Measurements from ENCODE around the gene SUPT4H1.

The SUPT4H1 gene

DNA sequence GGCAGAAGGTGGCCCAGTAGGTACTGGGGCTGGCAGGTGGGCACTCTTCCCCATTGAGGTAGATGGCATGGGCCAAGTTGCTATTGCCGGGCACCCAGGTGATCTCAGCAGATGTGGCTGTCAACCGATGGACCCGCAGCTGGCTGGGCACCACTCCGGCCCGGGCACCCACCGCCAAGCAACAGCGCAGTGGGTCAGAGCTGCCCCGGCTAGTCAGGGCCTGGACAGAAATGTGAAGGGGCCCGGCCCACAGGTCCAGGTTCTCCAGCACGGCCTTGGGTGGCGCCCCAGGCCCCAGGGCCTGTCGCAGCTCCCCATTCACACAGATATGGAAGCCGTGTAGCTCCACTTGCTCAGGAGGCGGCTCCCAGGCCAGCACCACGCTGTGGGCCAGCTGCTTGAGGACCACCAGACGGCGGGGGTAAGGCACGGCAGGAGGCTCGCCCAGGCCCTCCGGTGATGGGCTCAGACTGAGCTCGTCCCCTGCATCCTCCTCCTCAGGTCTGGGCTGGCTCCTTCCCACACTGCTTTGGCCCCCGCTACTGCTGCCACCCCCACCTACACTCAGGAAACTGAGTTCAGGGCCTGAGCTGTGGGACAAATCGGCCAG is 39.9 kb downstream of the SUPT4H1 start:
- Histone ChIP-seq H3K27ac (ENCODE audit: low read length) (no peak overlapping the region), H3K9me3 (ENCODE audit: control insufficient read depth in 1 of 2, low read length in 2 of 2) (no peaks in the 10 kb centered on the region), H3K4me1 (ENCODE audit: control insufficient read depth in 1 of 2, insufficient read depth in 2 of 2, low read length in 2 of 2) (no peaks in the 10 kb centered on the region), H3K36me3 (ENCODE audit: control insufficient read depth in 1 of 2, insufficient read depth in 2 of 2, low read length in 2 of 2) (peaks cover 0 to 13% of the 10 kb centered on the region in 2 donors), H3K4me3 (ENCODE audit: low read depth in 1 of 2, low read length in 2 of 2) (no peak overlapping the region), H3K27me3 (ENCODE audit: low read depth, low read length) (no peaks in the 10 kb centered on the region)

DNA sequence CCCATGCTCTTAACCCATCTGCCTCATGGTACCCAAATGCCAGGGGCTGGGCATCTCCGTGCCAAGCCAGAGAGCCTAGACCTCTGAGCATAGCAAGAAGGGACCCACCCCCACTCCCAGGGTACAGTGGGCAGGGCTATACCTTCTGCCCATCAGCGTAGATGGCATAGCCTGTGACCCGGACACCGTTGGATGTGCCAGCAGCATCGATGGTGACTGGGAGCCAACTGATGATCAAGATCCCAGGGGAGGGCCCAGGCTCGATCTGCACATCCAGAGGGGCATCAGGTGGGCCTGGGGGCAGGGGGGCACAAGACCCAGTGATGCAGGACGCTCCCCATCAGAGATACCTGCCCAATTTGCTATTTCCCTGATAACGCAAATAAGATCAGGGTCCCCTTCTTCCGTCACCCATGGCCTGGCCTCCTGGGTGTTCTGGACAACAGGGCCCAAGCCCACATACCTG is 40.5 kb downstream of the SUPT4H1 start:
- H3K36me3 ChIP-seq (ENCODE audit: control insufficient read depth in 1 of 2, insufficient read depth in 2 of 2, low read length in 2 of 2) = peaks cover 0 to 10% of the 10 kb centered on the region in 2 donors
- H3K27me3 ChIP-seq (ENCODE audit: low read depth, low read length) = no peaks in the 10 kb centered on the region
- H3K4me3 ChIP-seq (ENCODE audit: low read depth in 1 of 2, low read length in 2 of 2) = no peak overlapping the region

DNA sequence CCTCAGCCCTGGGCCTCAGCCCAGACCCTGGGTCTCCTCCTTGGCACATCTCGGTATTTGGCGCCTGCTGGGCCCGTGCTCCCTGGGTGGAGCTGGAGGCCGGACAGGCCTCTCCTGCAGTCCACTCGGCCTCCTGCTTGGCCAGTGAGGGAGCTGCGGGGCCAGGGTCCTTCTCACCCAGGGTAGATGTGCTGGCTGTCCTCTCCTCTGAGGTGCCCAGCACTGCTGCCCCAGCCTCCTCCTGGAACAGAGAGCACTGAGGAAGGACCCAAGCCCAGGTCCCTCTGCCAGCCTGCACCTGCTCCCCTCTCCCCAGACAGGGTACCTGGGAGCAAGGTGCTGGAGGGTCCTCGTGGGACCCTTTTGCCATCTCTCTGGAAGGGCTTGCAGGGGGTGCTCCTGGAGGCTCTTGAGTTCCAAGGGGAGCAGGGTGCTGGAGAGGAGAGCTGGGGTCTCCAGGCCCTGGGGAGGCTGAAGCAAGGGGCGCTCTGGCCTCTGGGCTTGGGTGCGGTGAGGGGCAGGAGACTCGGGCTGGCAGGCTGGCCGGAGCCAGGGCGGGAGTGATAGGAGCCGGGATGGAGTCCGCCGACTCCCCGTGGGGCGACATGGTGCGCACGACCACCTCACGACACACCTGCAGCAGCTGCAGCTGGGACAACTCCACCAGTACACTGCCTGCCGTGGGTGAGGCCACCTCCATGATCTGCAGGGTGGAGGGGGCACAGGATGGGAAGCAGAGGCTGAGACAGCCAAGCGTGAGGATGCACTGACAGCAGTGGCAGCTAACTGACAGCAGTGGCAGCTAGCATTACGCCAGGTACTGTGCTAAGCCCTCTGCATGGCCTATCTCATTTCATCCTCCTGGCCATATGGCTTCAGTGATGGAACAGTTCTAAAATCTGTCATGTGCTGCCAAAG is 41.2 kb downstream of the SUPT4H1 start:
- H3K36me3 ChIP-seq (ENCODE audit: control insufficient read depth in 1 of 2, insufficient read depth in 2 of 2, low read length in 2 of 2) = peaks cover 0 to 3% of the 10 kb centered on the region in 2 donors
- no peak overlapping the region for H3K27ac ChIP-seq (ENCODE audit: low read length)
- no peaks in the 10 kb centered on the region for H3K27me3 ChIP-seq (ENCODE audit: low read depth, low read length)
- no peak overlapping the region for H3K4me3 ChIP-seq (ENCODE audit: low read depth in 1 of 2, low read length in 2 of 2)
- H3K4me1 ChIP-seq (ENCODE audit: control insufficient read depth in 1 of 2, insufficient read depth in 2 of 2, low read length in 2 of 2) = no peaks in the 10 kb centered on the region
- no peaks in the 10 kb centered on the region for H3K9me3 ChIP-seq (ENCODE audit: control insufficient read depth in 1 of 2, low read length in 2 of 2)

More for the DNA sequence above, 40.5 kb downstream of the SUPT4H1 start:
- Histone ChIP-seq H3K27ac (ENCODE audit: low read length) (no peak overlapping the region), H3K4me1 (ENCODE audit: control insufficient read depth in 1 of 2, insufficient read depth in 2 of 2, low read length in 2 of 2) (no peaks in the 10 kb centered on the region), H3K9me3 (ENCODE audit: control insufficient read depth in 1 of 2, low read length in 2 of 2) (no peaks in the 10 kb centered on the region)

DNA sequence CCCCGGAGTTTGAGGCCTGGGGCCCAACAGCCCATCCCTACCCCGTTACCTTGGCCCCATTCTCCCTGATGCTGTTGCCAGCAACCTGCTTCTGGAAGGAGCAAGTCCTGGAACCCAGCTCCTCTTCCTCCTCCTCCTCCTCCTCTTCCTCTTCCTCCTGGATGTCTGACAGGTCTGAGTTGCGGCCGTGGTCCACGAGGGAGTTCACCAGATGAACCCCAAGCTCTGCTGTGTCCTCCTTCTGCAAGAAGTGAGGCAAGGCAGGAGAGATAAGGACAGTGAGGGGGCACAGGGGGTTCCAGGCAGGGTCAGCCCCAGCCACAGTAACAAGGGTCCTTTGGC is 42.1 kb downstream of the SUPT4H1 start:
- Histone ChIP-seq H3K27ac (ENCODE audit: low read length) (no peak overlapping the region), H3K27me3 (ENCODE audit: low read depth, low read length) (no peaks in the 10 kb centered on the region), H3K4me3 (ENCODE audit: low read depth in 1 of 2, low read length in 2 of 2) (no peak overlapping the region), H3K36me3 (ENCODE audit: control insufficient read depth in 1 of 2, insufficient read depth in 2 of 2, low read length in 2 of 2) (peaks cover 0 to 3% of the 10 kb centered on the region in 2 donors), H3K9me3 (ENCODE audit: control insufficient read depth in 1 of 2, low read length in 2 of 2) (no peaks in the 10 kb centered on the region), H3K4me1 (ENCODE audit: control insufficient read depth in 1 of 2, insufficient read depth in 2 of 2, low read length in 2 of 2) (no peaks in the 10 kb centered on the region)

DNA sequence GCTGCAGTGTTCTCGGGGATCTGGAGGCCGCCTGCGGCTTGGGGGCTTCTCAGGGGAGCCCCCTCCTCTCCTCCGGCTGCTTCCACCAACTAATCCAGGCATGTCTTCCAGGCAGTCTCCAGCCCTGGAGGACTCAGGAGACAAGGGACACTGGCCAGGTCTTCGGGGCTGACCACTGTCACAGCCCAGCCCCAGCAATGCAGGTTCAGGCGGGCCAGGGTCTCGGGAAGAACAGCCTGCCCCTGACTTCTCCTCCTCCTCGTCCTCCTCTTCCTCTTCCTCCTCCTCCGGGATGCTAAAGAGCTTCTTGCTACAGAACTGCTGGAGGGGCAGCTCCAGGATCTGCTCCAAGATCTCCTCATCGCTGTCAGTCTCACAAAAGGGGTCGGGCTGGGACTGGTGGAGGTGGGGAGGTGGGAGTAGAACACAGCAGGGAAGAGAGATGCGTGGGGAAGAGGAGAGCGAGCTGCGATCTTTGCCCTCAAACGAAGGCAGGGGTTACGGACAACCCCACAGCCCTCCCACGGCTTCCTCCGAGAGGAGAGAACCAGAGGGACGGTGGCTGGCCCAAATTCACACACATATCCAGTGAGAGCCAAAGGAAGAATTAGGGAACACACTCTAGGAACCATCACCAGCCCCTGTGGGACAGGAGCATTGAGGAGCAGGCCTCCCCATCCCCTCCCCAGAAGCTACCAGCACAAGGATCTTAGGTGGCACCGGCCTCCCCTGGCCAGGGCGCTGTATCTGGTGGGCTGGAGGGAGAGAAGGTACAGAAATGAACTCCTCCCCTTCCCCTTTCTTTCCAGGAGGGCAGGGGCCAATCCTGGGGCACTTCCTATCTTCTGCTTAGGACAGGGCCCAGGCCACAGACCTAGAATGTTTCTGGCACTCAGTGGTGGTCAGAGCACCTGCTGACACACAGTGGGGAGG is 42.8 kb downstream of the SUPT4H1 start:
- no peak overlapping the region for H3K4me3 ChIP-seq (ENCODE audit: low read depth in 1 of 2, low read length in 2 of 2)
- H3K27ac ChIP-seq (ENCODE audit: low read length) = no peak overlapping the region
- no peaks in the 10 kb centered on the region for H3K27me3 ChIP-seq (ENCODE audit: low read depth, low read length)
- no peaks in the 10 kb centered on the region for H3K9me3 ChIP-seq (ENCODE audit: control insufficient read depth in 1 of 2, low read length in 2 of 2)
- H3K36me3 ChIP-seq (ENCODE audit: control insufficient read depth in 1 of 2, insufficient read depth in 2 of 2, low read length in 2 of 2) = peaks cover 0 to 3% of the 10 kb centered on the region in 2 donors
- H3K4me1 ChIP-seq (ENCODE audit: control insufficient read depth in 1 of 2, insufficient read depth in 2 of 2, low read length in 2 of 2) = no peaks in the 10 kb centered on the region

DNA sequence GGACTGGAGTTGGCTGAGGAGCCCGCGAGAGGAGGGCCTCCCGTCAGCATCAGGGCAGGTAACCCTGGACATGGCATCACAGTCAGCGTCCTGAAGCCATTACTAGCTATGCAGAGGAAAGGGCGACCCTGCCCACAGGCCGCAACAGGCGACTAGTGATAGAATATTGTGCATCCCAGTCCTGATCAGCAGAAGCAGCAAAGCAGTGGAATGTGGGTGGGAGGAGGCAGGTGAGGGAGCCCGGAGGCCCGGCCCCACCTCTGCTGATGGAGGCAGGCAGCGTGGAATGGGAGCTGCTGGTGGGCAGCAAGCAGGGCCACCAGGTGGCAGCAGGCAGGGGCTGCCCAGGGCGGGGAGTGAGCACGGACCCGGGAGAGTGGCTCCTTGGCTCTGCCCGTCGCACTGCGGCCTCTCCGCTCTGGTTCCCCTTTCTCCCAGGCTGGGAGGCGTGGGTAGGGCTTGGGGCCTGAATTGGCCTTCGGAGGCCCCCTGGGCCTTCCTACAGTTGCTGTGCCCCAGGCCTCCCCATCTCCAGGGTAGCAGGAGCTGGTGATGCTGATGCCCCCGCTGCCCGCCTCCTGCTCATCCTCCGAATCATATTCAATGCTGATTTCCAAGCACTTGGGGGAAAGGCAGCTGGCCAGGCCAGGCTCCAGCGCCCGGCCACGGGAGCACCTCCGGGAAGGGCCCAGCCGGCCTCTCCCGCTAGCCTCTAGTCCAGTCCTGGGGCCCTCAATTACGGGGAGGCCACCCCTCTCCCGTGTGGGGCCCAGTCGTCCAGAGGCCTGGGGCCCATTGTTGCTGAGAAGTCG is 43.6 kb downstream of the SUPT4H1 start:
- Histone ChIP-seq H3K4me3 (ENCODE audit: low read depth in 1 of 2, low read length in 2 of 2) (no peak overlapping the region), H3K36me3 (ENCODE audit: control insufficient read depth in 1 of 2, insufficient read depth in 2 of 2, low read length in 2 of 2) (peaks cover 0 to 3% of the 10 kb centered on the region in 2 donors), H3K4me1 (ENCODE audit: control insufficient read depth in 1 of 2, insufficient read depth in 2 of 2, low read length in 2 of 2) (no peaks in the 10 kb centered on the region), H3K27me3 (ENCODE audit: low read depth, low read length) (no peaks in the 10 kb centered on the region), H3K9me3 (ENCODE audit: control insufficient read depth in 1 of 2, low read length in 2 of 2) (no peaks in the 10 kb centered on the region), H3K27ac (ENCODE audit: low read length) (no peak overlapping the region)

DNA sequence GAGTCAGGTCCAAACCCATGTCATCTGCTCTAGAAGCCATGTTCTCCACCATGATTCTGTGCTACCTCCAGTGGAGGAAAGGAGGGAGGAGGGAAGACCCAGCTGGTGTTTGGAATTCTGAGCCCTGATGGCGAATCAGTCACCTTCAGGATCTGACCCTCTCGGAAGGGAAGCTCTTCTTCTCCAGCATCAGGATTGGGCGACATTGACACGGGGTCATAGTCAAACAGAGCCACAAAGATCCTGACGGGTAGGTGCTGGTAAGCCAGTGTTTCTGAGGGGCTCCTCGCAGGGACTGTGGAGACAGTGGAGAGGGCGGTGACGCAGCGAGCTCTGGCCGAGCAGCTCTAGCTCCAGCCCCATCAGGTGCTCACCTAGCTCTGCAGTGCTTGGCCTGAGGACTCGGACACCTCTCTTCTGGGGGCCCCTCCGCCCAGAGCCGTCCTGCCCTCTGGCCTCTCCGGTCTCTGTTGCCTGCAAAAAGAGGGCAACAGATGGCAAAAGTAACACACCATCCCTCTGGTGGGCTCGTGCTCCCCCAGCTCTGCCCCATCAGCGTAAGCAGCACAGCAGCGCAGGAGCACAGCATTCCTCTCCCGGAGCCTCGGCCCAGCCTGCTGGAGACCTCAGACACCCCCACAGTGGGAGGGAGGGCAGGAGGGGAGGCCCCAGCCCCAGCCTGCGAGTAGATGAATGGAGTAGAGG is 44.4 kb downstream of the SUPT4H1 start:
- Histone ChIP-seq H3K4me3 (ENCODE audit: low read depth in 1 of 2, low read length in 2 of 2) (no peak overlapping the region), H3K27me3 (ENCODE audit: low read depth, low read length) (no peaks in the 10 kb centered on the region), H3K36me3 (ENCODE audit: control insufficient read depth in 1 of 2, insufficient read depth in 2 of 2, low read length in 2 of 2) (peaks cover 0 to 3% of the 10 kb centered on the region in 2 donors), H3K4me1 (ENCODE audit: control insufficient read depth in 1 of 2, insufficient read depth in 2 of 2, low read length in 2 of 2) (no peaks in the 10 kb centered on the region), H3K9me3 (ENCODE audit: control insufficient read depth in 1 of 2, low read length in 2 of 2) (no peaks in the 10 kb centered on the region), H3K27ac (ENCODE audit: low read length) (no peak overlapping the region)

DNA sequence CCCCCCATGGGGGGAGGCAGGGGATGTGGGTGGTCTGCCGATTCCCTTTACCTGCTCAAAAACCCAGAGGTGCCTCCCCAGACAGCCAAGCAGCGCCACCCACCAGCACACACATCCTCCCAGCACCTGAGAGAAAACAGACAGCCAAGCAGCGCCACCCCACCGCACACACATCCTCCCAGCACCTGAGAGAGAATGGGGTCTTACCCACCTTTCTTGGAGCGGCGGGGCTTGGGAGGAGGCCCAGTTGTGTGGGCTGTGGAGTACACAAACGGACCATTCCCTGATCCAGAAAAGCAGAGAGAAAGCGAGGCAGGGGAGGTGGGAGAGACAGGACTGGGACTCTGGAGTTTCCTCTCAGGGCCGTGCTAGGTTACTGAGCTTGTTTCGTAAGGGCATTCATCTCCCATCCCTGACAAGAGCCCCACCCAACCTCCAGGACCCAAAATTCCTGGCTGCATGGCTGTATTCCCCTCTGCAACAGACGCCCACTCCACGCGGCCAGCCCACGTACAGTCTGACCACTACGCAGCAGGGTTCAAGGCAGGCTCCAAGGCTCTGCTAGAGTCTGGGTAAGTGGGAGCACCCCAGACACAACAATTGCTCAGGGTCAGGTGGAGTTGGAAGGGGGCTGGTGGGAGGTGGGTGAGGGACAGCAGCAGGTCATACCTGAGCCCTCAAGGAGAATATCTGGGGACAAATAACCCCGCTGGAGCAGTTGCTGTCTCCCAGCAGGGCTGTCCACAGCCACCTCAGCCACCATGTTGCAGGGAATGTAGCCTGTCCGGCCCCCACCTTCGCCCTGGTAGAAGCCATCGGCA is 45.7 kb downstream of the SUPT4H1 start:
- H3K27me3 ChIP-seq (ENCODE audit: low read depth, low read length) = no peaks in the 10 kb centered on the region
- H3K36me3 ChIP-seq (ENCODE audit: control insufficient read depth in 1 of 2, insufficient read depth in 2 of 2, low read length in 2 of 2) = peaks cover 0 to 3% of the 10 kb centered on the region in 2 donors
- no peaks in the 10 kb centered on the region for H3K4me1 ChIP-seq (ENCODE audit: control insufficient read depth in 1 of 2, insufficient read depth in 2 of 2, low read length in 2 of 2)
- no peaks in the 10 kb centered on the region for H3K9me3 ChIP-seq (ENCODE audit: control insufficient read depth in 1 of 2, low read length in 2 of 2)
- no peak overlapping the region for H3K27ac ChIP-seq (ENCODE audit: low read length)
- no peak overlapping the region for H3K4me3 ChIP-seq (ENCODE audit: low read depth in 1 of 2, low read length in 2 of 2)

DNA sequence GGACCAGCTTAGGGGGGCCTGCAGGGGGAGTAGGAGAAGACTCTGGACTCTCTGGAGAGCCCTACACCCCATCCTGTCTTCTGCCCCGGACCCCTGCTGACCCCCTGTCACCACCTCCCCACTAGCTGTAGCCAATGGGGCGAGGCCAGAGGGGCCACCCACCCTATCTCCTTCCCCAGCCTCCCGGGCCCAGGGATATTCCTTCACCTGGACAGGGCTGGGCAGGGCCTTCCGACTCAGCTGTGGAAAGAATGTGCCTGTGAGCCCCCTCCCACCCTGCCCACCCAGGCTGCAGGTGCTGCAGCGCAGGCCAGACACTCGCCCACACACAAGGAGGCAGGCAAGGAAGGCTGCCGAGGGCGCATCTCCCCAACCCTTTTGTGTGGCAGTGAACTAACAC is 46.4 kb downstream of the SUPT4H1 start:
- Histone ChIP-seq H3K4me1 (ENCODE audit: control insufficient read depth in 1 of 2, insufficient read depth in 2 of 2, low read length in 2 of 2) (no peaks in the 10 kb centered on the region), H3K4me3 (ENCODE audit: low read depth in 1 of 2, low read length in 2 of 2) (no peak overlapping the region), H3K9me3 (ENCODE audit: control insufficient read depth in 1 of 2, low read length in 2 of 2) (no peaks in the 10 kb centered on the region), H3K27ac (ENCODE audit: low read length) (no peak overlapping the region), H3K27me3 (ENCODE audit: low read depth, low read length) (no peaks in the 10 kb centered on the region), H3K36me3 (ENCODE audit: control insufficient read depth in 1 of 2, insufficient read depth in 2 of 2, low read length in 2 of 2) (no peaks in the 10 kb centered on the region)
